ENCODE data around the gene C11orf71.

The C11orf71 gene

GRCh38 chr11:114379394-114380069, 20.8 kb downstream of the C11orf71 start:
- no peaks in the 10 kb centered on the region for H3K9me3 ChIP-seq (ENCODE audit: control insufficient read depth, low read length)
- WGBS, 2 experiments (ENCODE audit: insufficient coverage in 2 of 2) = 86 to 96% methylated on average over 4 to 5 of the region's 5 CpGs
- H3K4me1 ChIP-seq (ENCODE audit: control insufficient read depth, insufficient read depth, low read length, poor library complexity, severe bottlenecking) = peaks cover 10% of the 10 kb centered on the region
- no peak overlapping the region for H3K4me3 ChIP-seq (ENCODE audit: extremely low read depth, insufficient read depth, low read length, poor library complexity, severe bottlenecking)
- no peaks in the 10 kb centered on the region for H3K36me3 ChIP-seq (ENCODE audit: control insufficient read depth, insufficient read depth, low read length)
- no peak overlapping the region for H3K27ac ChIP-seq (ENCODE audit: low read depth, low read length, severe bottlenecking)

GRCh38 chr11:114377612-114378267, 22.6 kb downstream of the C11orf71 start:
- H3K4me3 ChIP-seq (ENCODE audit: extremely low read depth, insufficient read depth, low read length, poor library complexity, severe bottlenecking) = no peak overlapping the region
- peaks cover 10% of the 10 kb centered on the region for H3K4me1 ChIP-seq (ENCODE audit: control insufficient read depth, insufficient read depth, low read length, poor library complexity, severe bottlenecking)
- 79 to 86% methylated on average over 2 to 6 of the region's 7 CpGs for WGBS, 2 experiments (ENCODE audit: insufficient coverage in 2 of 2)
- H3K9me3 ChIP-seq (ENCODE audit: control insufficient read depth, low read length) = no peaks in the 10 kb centered on the region
- no peaks in the 10 kb centered on the region for H3K36me3 ChIP-seq (ENCODE audit: control insufficient read depth, insufficient read depth, low read length)
- no peak overlapping the region for H3K27ac ChIP-seq (ENCODE audit: low read depth, low read length, severe bottlenecking)

- H3K36me3 ChIP-seq (ENCODE audit: control insufficient read depth, insufficient read depth, low read length) = no peaks in the 10 kb centered on the region
- no peak overlapping the region for H3K27ac ChIP-seq (ENCODE audit: low read depth, low read length, severe bottlenecking)
- no peak overlapping the region for H3K4me3 ChIP-seq (ENCODE audit: extremely low read depth, insufficient read depth, low read length, poor library complexity, severe bottlenecking)
- peaks cover 10% of the 10 kb centered on the region for H3K4me1 ChIP-seq (ENCODE audit: control insufficient read depth, insufficient read depth, low read length, poor library complexity, severe bottlenecking)
- no peaks in the 10 kb centered on the region for H3K9me3 ChIP-seq (ENCODE audit: control insufficient read depth, low read length)
- WGBS, 2 experiments (ENCODE audit: insufficient coverage in 2 of 2) = no CpG with 5 or more reads among the region's 3 CpGs
Measured at GRCh38 chr11:114375052-114375451, 25.3 kb downstream of the C11orf71 start.

- Histone ChIP-seq H3K27ac (ENCODE audit: low read depth, low read length, severe bottlenecking) (no peak overlapping the region), H3K36me3 (ENCODE audit: control insufficient read depth, insufficient read depth, low read length) (no peaks in the 10 kb centered on the region), H3K9me3 (ENCODE audit: control insufficient read depth, low read length) (no peaks in the 10 kb centered on the region), H3K4me3 (ENCODE audit: extremely low read depth, insufficient read depth, low read length, poor library complexity, severe bottlenecking) (no peak overlapping the region), H3K4me1 (ENCODE audit: control insufficient read depth, insufficient read depth, low read length, poor library complexity, severe bottlenecking) (peaks cover 16% of the 10 kb centered on the region)
- 97 to 100% methylated on average over 3 to 4 of the region's 5 CpGs for WGBS, 2 experiments (ENCODE audit: insufficient coverage in 2 of 2)
Measured at GRCh38 chr11:114368918-114369680, 31.2 kb downstream of the C11orf71 start.

- Histone ChIP-seq H3K4me1 (ENCODE audit: control insufficient read depth, insufficient read depth, low read length, poor library complexity, severe bottlenecking) (peaks cover 16% of the 10 kb centered on the region), H3K36me3 (ENCODE audit: control insufficient read depth, insufficient read depth, low read length) (no peaks in the 10 kb centered on the region), H3K4me3 (ENCODE audit: extremely low read depth, insufficient read depth, low read length, poor library complexity, severe bottlenecking) (no peak overlapping the region), H3K27ac (ENCODE audit: low read depth, low read length, severe bottlenecking) (peak overlapping the region; percentile 70), H3K9me3 (ENCODE audit: control insufficient read depth, low read length) (no peaks in the 10 kb centered on the region)
- WGBS, 2 experiments (ENCODE audit: insufficient coverage in 2 of 2) = 76 to 95% methylated on average over 5 to 6 of the region's 9 CpGs
Measured at GRCh38 chr11:114367244-114367957, 32.9 kb downstream of the C11orf71 start.

GRCh38 chr11:114366331-114367243, 33.7 kb downstream of the C11orf71 start:
- H3K9me3 ChIP-seq (ENCODE audit: control insufficient read depth, low read length) = peaks cover 2% of the 10 kb centered on the region
- peak overlapping the region; percentile 70 for H3K27ac ChIP-seq (ENCODE audit: low read depth, low read length, severe bottlenecking)
- no peak overlapping the region for H3K4me3 ChIP-seq (ENCODE audit: extremely low read depth, insufficient read depth, low read length, poor library complexity, severe bottlenecking)
- no peaks in the 10 kb centered on the region for H3K36me3 ChIP-seq (ENCODE audit: control insufficient read depth, insufficient read depth, low read length)
- WGBS, 2 experiments (ENCODE audit: insufficient coverage in 2 of 2) = 92 to 99% methylated on average over 12 of the region's 13 CpGs
- H3K4me1 ChIP-seq (ENCODE audit: control insufficient read depth, insufficient read depth, low read length, poor library complexity, severe bottlenecking) = peaks cover 16% of the 10 kb centered on the region

GRCh38 chr11:114362958-114363357, 37.4 kb downstream of the C11orf71 start:
- no peak overlapping the region for H3K4me3 ChIP-seq (ENCODE audit: extremely low read depth, insufficient read depth, low read length, poor library complexity, severe bottlenecking)
- peaks cover 16% of the 10 kb centered on the region for H3K4me1 ChIP-seq (ENCODE audit: control insufficient read depth, insufficient read depth, low read length, poor library complexity, severe bottlenecking)
- H3K27ac ChIP-seq (ENCODE audit: low read depth, low read length, severe bottlenecking) = no peak overlapping the region
- H3K36me3 ChIP-seq (ENCODE audit: control insufficient read depth, insufficient read depth, low read length) = no peaks in the 10 kb centered on the region
- H3K9me3 ChIP-seq (ENCODE audit: control insufficient read depth, low read length) = peaks cover 4% of the 10 kb centered on the region
- 92% methylated on average over 2 of the region's 3 CpGs; no CpG with 5 or more reads in 1 of the 2 experiments for WGBS, 2 experiments (ENCODE audit: insufficient coverage in 2 of 2)

- H3K27ac ChIP-seq (ENCODE audit: low read depth, low read length, severe bottlenecking) = no peak overlapping the region
- H3K36me3 ChIP-seq (ENCODE audit: control insufficient read depth, insufficient read depth, low read length) = no peaks in the 10 kb centered on the region
- H3K9me3 ChIP-seq (ENCODE audit: control insufficient read depth, low read length) = peaks cover 4% of the 10 kb centered on the region
- H3K4me1 ChIP-seq (ENCODE audit: control insufficient read depth, insufficient read depth, low read length, poor library complexity, severe bottlenecking) = peaks cover 13% of the 10 kb centered on the region
- no peak overlapping the region for H3K4me3 ChIP-seq (ENCODE audit: extremely low read depth, insufficient read depth, low read length, poor library complexity, severe bottlenecking)
- WGBS, 2 experiments (ENCODE audit: insufficient coverage in 2 of 2) = no CpG with 5 or more reads among the region's 4 CpGs
Measured at GRCh38 chr11:114362326-114362725, 38.0 kb downstream of the C11orf71 start.

GRCh38 chr11:114359342-114359741, 41.0 kb downstream of the C11orf71 start:
- no peak overlapping the region for H3K4me3 ChIP-seq (ENCODE audit: extremely low read depth, insufficient read depth, low read length, poor library complexity, severe bottlenecking)
- no peak overlapping the region for H3K27ac ChIP-seq (ENCODE audit: low read depth, low read length, severe bottlenecking)
- H3K9me3 ChIP-seq (ENCODE audit: control insufficient read depth, low read length) = peaks cover 4% of the 10 kb centered on the region
- H3K36me3 ChIP-seq (ENCODE audit: control insufficient read depth, insufficient read depth, low read length) = no peaks in the 10 kb centered on the region
- no peaks in the 10 kb centered on the region for H3K4me1 ChIP-seq (ENCODE audit: control insufficient read depth, insufficient read depth, low read length, poor library complexity, severe bottlenecking)

GRCh38 chr11:114358716-114359115, 41.6 kb downstream of the C11orf71 start:
- Histone ChIP-seq H3K9me3 (ENCODE audit: control insufficient read depth, low read length) (peaks cover 4% of the 10 kb centered on the region), H3K36me3 (ENCODE audit: control insufficient read depth, insufficient read depth, low read length) (no peaks in the 10 kb centered on the region), H3K27ac (ENCODE audit: low read depth, low read length, severe bottlenecking) (no peak overlapping the region), H3K4me3 (ENCODE audit: extremely low read depth, insufficient read depth, low read length, poor library complexity, severe bottlenecking) (no peak overlapping the region), H3K4me1 (ENCODE audit: control insufficient read depth, insufficient read depth, low read length, poor library complexity, severe bottlenecking) (no peaks in the 10 kb centered on the region)
- no CpG with 5 or more reads among the region's 1 CpG for WGBS, 2 experiments (ENCODE audit: insufficient coverage in 2 of 2)
